H9 (cell line): ENCODE data around the gene DNAJC11. TPM values are rescaled to one million over a fixed set of nuclear protein-coding genes. Genes with fewer than 3 reads are reported as not detected.

ENCODE experiments used
- DNase-seq: peaks from one replicate; pipeline ENCODE4 v3.0.0-alpha.2; 2017
- H2AFZ ChIP-seq: one replicate; pipeline ENCODE4 v1.6.1; 2013; ENCODE audit warnings: mild to moderate bottlenecking, low read length, control low read depth, moderate library complexity
- H2AK5ac ChIP-seq: 2 replicates; pipeline ENCODE4 v1.6.1; 2013; ENCODE audit warnings: low read length, control low read depth, mixed read lengths; ENCODE audit not compliant: insufficient read length
- H2BK120ac ChIP-seq: one replicate; pipeline ENCODE4 v1.6.1; 2013; ENCODE audit warnings: low read depth, mild to moderate bottlenecking, low read length, control low read depth, inconsistent platforms; ENCODE audit not compliant: poor library complexity, severe bottlenecking
- H2BK12ac ChIP-seq: 2 replicates; pipeline ENCODE4 v1.6.1; 2013; ENCODE audit warnings: low read length, control low read depth, mixed read lengths, low read depth; ENCODE audit not compliant: insufficient read length
- H2BK15ac ChIP-seq: 2 replicates; pipeline ENCODE4 v1.6.1; 2013; ENCODE audit warnings: low read depth, low read length, control low read depth
- H2BK20ac ChIP-seq: one replicate; pipeline ENCODE4 v1.6.1; 2013; ENCODE audit warnings: low read depth, mild to moderate bottlenecking, low read length, control low read depth, inconsistent platforms; ENCODE audit not compliant: poor library complexity, severe bottlenecking
- H2BK5ac ChIP-seq: 2 replicates; pipeline ENCODE4 v1.6.1; 2013; ENCODE audit warnings: low read length, control low read depth, mixed read lengths; ENCODE audit not compliant: insufficient read length
- H3K14ac ChIP-seq: 2 replicates; pipeline ENCODE4 v1.6.1; 2013; ENCODE audit warnings: low read length, control low read depth; ENCODE audit not compliant: insufficient read depth
- H3K18ac ChIP-seq: 2 replicates; pipeline ENCODE4 v1.6.1; 2013; ENCODE audit warnings: low read depth, mild to moderate bottlenecking, mixed read lengths, low read length, control low read depth; ENCODE audit not compliant: insufficient read length
- H3K23ac ChIP-seq: 2 replicates; pipeline ENCODE4 v1.6.1; 2013; ENCODE audit warnings: low read length, control low read depth, mixed read lengths, low read depth; ENCODE audit not compliant: insufficient read length
- H3K23me2 ChIP-seq: 2 replicates; pipeline ENCODE4 v1.6.1; 2013; ENCODE audit warnings: low read depth, mild to moderate bottlenecking, mixed read lengths, low read length, control low read depth; ENCODE audit not compliant: insufficient read length, poor library complexity, severe bottlenecking
- H3K27ac ChIP-seq: 2 replicates; pipeline ENCODE4 v1.5.1; 2013; ENCODE audit warnings: low read length, control low read depth, mixed read lengths, low read depth; ENCODE audit not compliant: insufficient read length
- H3K27me3 ChIP-seq: 2 replicates; pipeline ENCODE4 v1.6.1; 2013; ENCODE audit warnings: low read length, control low read depth, inconsistent platforms; ENCODE audit not compliant: insufficient read depth
- H3K4ac ChIP-seq: 2 replicates; pipeline ENCODE4 v1.6.1; 2013; ENCODE audit warnings: low read depth, mild to moderate bottlenecking, control low read depth, inconsistent platforms, low read length, moderate library complexity
- H3K4me1 ChIP-seq: 2 replicates; pipeline ENCODE4 v1.6.1; 2013; ENCODE audit warnings: low read length, control low read depth, inconsistent platforms; ENCODE audit not compliant: insufficient read depth
- H3K4me2 ChIP-seq: 2 replicates; pipeline ENCODE4 v1.6.1; 2013; ENCODE audit warnings: low read length, control low read depth, mixed read lengths; ENCODE audit not compliant: insufficient read length, insufficient read depth
- H3K56ac ChIP-seq: 2 replicates; pipeline ENCODE4 v1.6.1; 2013; ENCODE audit warnings: low read depth, mild to moderate bottlenecking, mixed read lengths, low read length, control low read depth; ENCODE audit not compliant: insufficient read length
- H3K79me1 ChIP-seq: 2 replicates; pipeline ENCODE4 v1.6.1; 2013; ENCODE audit warnings: low read depth, mild to moderate bottlenecking, moderate library complexity, low read length, control low read depth, inconsistent platforms; ENCODE audit not compliant: insufficient read depth, poor library complexity, severe bottlenecking
- H3K79me2 ChIP-seq: 2 replicates; pipeline ENCODE4 v1.6.1; 2013; ENCODE audit warnings: low read length, control low read depth, inconsistent platforms; ENCODE audit not compliant: insufficient read depth
- H3K9ac ChIP-seq: 2 replicates; pipeline ENCODE4 v1.6.1; 2013; ENCODE audit warnings: low read length, control low read depth, mixed read lengths; ENCODE audit not compliant: insufficient read length; ENCODE audit errors: extremely low read depth
- H3K9me3 ChIP-seq: one replicate; pipeline ENCODE4 v1.6.1; 2013; ENCODE audit warnings: low read depth, low read length, inconsistent platforms; ENCODE audit not compliant: control insufficient read depth
- H3T11ph ChIP-seq: one replicate; pipeline ENCODE4 v1.6.1; 2013; ENCODE audit warnings: mild to moderate bottlenecking, low read length, control low read depth, inconsistent platforms
- H4K20me1 ChIP-seq: one replicate; pipeline ENCODE4 v1.6.1; 2013; ENCODE audit not compliant: control insufficient read depth, insufficient read length, insufficient read depth
- H4K5ac ChIP-seq: 2 replicates; pipeline ENCODE4 v1.6.1; 2013; ENCODE audit warnings: low read depth, mild to moderate bottlenecking, mixed read lengths, low read length, control low read depth; ENCODE audit not compliant: insufficient read length
- H4K8ac ChIP-seq: replicated peaks from 2 replicates; pipeline ENCODE4 v1.6.1; 2013; ENCODE audit warnings: low read length, control low read depth, mixed read lengths, low read depth; ENCODE audit not compliant: insufficient read length
- H4K91ac ChIP-seq: 2 replicates; pipeline ENCODE4 v1.6.1; 2013; ENCODE audit warnings: low read depth, mild to moderate bottlenecking, moderate library complexity, mixed read lengths, low read length, control low read depth; ENCODE audit not compliant: insufficient read length
- H3K27ac Mint-ChIP-seq, 3 experiments: 2 replicates in 2 of 3; 3 replicates in 1 of 3; pipeline ENCODE4 v1.8.0; 2020 to 2021; ENCODE audit warnings: mixed read lengths in 3 of 3, mild to moderate bottlenecking in 1 of 3, moderate library complexity in 1 of 3
- H3K27me3 Mint-ChIP-seq: 2 replicates; pipeline ENCODE4 v1.8.0; 2021; ENCODE audit warnings: low read depth, mild to moderate bottlenecking, moderate library complexity, mixed read lengths
- H3K36me3 Mint-ChIP-seq, 3 experiments: 2 replicates in 2 of 3; 3 replicates in 1 of 3; pipeline ENCODE4 v1.8.0; 2020 to 2021; ENCODE audit warnings: low read depth in 3 of 3, mixed read lengths in 3 of 3; ENCODE audit not compliant: insufficient read depth in 1 of 3
- H3K4me1 Mint-ChIP-seq, 2 experiments: 2 replicates each; pipeline ENCODE4 v1.8.0; 2020; ENCODE audit warnings: mixed read lengths in 2 of 2
- H3K4me3 Mint-ChIP-seq, 2 experiments: 2 replicates in 1 of 2; 3 replicates in 1 of 2; pipeline ENCODE4 v1.8.0; 2020 to 2021; ENCODE audit warnings: mild to moderate bottlenecking in 2 of 2, mixed read lengths in 2 of 2, moderate library complexity in 1 of 2
- H3K9me3 Mint-ChIP-seq, 2 experiments: 2 replicates in 1 of 2; 3 replicates in 1 of 2; pipeline ENCODE4 v1.8.0; 2020; ENCODE audit warnings: mild to moderate bottlenecking in 2 of 2, mixed read lengths in 2 of 2, moderate library complexity in 1 of 2
- WGBS: extraction: QIAGEN DNeasy Blood & Tissue Kit; methylation state at CpG from one replicate; pipeline ENCODE4 v1.1.7; 2013; ENCODE audit warnings: missing lambda C conversion rate, low lambda C conversion rate, mixed read lengths; ENCODE audit not compliant: insufficient read length; ENCODE audit errors: extremely low coverage; 5-methylcytosine and 5-hydroxymethylcytosine counted together
- total RNA-seq: library from RNA; stranded (reverse); gene quantifications from 2 replicates; pipeline ENCODE4 v1.2.1, GENCODE V29; 2021
- TF ChIP-seq, protein P1 (sequence below): fragments of 200-600 bp; sonication (generic); conservative IDR thresholded peaks from 3 replicates; pipeline ENCODE4 v1.8.0; 2021; ENCODE audit warnings: antibody characterized with exemption, mild to moderate bottlenecking

Gene DNAJC11
- total RNA-seq, 1 experiment from 2014 or later, result 88.5 TPM

- Histone ChIP-seq H3K27ac (no peak overlapping the region), H3K4ac (no peak overlapping the region), H2AK5ac (no peak overlapping the region), H3K79me2 (no peaks in the 10 kb centered on the region; the same call in 1 of the 2 replicates), H2BK5ac (no peak overlapping the region), H3K23me2 (no peaks in the 10 kb centered on the region), H2BK120ac (no peak overlapping the region), H3T11ph (no peak overlapping the region), H3K9me3 (no peaks in the 10 kb centered on the region), H3K14ac (no peak overlapping the region), H2BK15ac (no peak overlapping the region), H2BK12ac (no peak overlapping the region), H3K27me3 (no peaks in the 10 kb centered on the region), H3K79me1 (peaks cover 4% of the 10 kb centered on the region), H4K8ac (no peak overlapping the region), H3K9ac (no peak overlapping the region), H4K20me1 (no peaks in the 10 kb centered on the region), H3K18ac (no peak overlapping the region), H3K23ac (no peak overlapping the region), H4K5ac (no peak overlapping the region), H3K4me1 (no peaks in the 10 kb centered on the region), H2BK20ac (no peak overlapping the region), H3K56ac (no peak overlapping the region), H4K91ac (no peak overlapping the region), H3K4me2 (no peak overlapping the region), H2AFZ (no peak overlapping the region)
- no peak overlapping the region for H3K27ac Mint-ChIP-seq
- peaks cover 59 to 78% (median 76%) of the 10 kb centered on the region in 3 experiments for H3K36me3 Mint-ChIP-seq
- no peaks in the 10 kb centered on the region for H3K9me3 Mint-ChIP-seq
- H3K4me1 Mint-ChIP-seq, result no peaks in the 10 kb centered on the region
- no peak overlapping the region for H3K4me3 Mint-ChIP-seq
- no peaks in the 10 kb centered on the region for H3K27me3 Mint-ChIP-seq
- DNase-seq, result no peak
- TF ChIP-seq, protein P1, sequence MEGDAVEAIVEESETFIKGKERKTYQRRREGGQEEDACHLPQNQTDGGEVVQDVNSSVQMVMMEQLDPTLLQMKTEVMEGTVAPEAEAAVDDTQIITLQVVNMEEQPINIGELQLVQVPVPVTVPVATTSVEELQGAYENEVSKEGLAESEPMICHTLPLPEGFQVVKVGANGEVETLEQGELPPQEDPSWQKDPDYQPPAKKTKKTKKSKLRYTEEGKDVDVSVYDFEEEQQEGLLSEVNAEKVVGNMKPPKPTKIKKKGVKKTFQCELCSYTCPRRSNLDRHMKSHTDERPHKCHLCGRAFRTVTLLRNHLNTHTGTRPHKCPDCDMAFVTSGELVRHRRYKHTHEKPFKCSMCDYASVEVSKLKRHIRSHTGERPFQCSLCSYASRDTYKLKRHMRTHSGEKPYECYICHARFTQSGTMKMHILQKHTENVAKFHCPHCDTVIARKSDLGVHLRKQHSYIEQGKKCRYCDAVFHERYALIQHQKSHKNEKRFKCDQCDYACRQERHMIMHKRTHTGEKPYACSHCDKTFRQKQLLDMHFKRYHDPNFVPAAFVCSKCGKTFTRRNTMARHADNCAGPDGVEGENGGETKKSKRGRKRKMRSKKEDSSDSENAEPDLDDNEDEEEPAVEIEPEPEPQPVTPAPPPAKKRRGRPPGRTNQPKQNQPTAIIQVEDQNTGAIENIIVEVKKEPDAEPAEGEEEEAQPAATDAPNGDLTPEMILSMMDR, result no peak
- no CpG with 5 or more reads among the region's 6 CpGs for WGBS
Observed at GRCh38 chr1:6667139-6667538, 34.5 kb downstream of the DNAJC11 start.
